ENCODE measurements around the gene IL2RA.
"Not testable (repeated sequence)": the region's sequence is repeated elsewhere in the genome, so short reads cannot be mapped to it uniquely, and the experiment has no call there.

Gene IL2RA

GRCh38 chr10:6062101-6062771 lies at the start of gene IL2RA:
IL2RA (minus strand) TSS chr10:6062367; CDS start chr10:6062151, 216 bp downstream.
- DNase-seq (ENCODE audit: low spot score) = no peak

GRCh38 chr10:6110136-6110535 lies 48.0 kb upstream of the IL2RA start:
- no peak for DNase-seq (ENCODE audit: low spot score)

DNA sequence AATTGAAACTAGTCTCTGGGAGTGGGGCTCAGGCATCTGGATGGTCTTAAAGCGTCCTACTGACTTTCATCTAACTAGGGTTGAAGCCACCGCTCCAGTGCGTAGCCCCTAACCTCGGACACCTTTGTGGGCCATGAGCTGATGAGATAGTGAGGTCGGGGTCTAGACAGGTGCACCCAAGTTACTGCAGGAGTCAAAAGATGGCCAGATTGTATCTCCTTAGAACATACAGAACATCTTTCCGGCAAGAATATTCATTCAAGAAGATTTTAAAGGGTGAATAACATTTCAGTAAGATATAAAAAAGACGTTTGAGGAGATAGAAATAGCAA lies 47.2 kb upstream of the IL2RA start:
- no peak for DNase-seq (ENCODE audit: low spot score)

DNA sequence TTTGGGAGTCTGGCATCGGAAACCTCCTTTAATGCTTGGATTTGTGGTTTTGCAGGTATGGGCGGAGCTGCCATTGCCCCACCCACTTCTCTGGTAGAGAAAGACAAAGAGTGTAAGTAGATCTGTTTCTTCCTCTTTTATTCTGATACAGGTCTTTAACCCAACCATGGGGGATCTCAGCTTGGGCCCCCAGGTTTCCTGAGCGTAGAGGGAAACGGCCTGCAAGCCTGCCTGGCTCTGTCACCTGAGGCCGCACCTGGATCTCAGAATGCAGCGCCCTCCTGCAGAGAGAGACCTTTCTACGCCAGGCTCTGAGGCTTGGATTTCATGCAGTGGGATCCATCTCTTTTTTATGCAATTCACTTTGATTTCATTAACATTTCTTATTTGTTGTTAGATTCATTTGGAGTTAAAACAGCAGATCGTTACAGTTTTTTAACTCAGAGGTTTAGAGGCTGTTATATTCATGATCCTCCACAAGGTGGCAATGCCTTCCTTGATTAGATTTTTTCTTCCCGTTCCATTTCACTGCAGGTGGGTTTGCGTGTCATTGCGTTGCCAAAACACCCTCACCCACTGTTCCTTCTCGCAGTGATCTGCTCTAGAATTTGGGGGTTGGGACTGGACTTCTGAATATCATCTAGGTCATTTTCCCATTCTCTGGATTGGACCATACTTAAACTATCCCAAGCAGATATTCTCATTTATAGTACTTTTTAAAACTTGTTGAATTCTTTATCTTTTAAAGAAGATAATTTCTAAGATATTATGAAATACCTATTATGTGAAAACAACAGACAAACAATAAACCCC lies 46.7 kb upstream of the IL2RA start:
- peak; percentile 60 for DNase-seq (ENCODE audit: low spot score)

DNA sequence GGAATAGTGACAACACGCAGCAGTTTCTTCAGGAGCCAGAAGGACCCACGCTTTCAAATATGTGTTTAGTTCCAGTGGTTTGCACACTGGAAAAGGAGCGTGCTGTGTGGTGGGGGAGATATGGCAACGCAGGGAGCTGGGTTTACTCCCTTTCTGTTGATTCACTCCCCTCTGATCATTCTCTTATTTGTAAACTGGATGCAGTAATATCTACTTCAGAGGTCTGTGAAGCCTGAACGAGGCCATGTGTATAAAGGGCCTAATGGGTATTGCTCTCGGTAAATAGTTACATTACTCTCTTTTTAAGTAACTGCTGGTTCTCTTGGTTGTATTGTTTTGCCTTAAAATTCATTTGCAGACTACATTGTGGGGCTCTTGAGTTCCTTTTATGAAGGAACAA lies 45.9 kb upstream of the IL2RA start:
- no peak for DNase-seq (ENCODE audit: low spot score)

DNA sequence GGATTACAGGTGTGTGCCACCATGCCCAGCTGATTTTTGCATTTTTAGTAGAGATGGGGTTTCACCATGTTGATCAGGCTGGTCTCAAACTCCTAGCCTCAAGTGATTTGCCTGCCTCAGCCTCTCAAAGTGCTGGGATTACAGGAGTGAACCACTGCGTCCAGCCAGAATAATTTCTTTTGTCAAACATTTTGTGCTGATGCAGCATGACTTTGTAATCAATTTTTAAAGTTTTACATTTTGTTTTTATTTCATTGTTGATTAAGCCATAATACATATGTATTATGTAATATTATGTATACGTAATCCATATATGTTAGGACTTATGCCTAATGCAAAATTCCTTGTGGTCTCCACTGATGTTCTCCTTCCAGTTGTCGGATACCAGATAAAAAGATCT lies 45.4 kb upstream of the IL2RA start:
- not testable (repeated sequence) for DNase-seq (ENCODE audit: low spot score)

DNA sequence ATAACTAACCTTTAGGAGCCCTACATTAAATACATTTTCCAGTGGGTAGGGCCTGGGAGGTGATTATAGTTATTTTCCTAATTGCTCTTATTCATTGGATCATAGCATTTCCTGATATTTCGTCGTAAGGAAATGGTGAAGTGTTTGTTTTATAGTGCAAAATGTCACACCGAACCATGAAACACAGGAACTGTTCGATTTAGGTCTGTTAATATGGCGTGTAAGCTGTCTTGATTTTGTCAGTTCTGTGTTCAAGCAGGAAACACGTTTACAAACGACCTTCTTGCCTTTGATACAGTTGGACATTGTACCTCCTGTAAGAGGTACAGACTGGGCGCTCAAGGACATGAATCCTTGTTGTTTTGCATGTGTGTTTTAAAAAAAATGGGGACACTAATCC lies 41.4 kb upstream of the IL2RA start:
- DNase-seq (ENCODE audit: low spot score) = no peak

- DNase-seq (ENCODE audit: low spot score) = no peak
These were observed 40.0 kb upstream of the IL2RA start for GRCh38 chr10:6102128-6102527.

GRCh38 chr10:6101181-6101580 lies 39.0 kb upstream of the IL2RA start:
- DNase-seq (ENCODE audit: low spot score) = no peak

DNA sequence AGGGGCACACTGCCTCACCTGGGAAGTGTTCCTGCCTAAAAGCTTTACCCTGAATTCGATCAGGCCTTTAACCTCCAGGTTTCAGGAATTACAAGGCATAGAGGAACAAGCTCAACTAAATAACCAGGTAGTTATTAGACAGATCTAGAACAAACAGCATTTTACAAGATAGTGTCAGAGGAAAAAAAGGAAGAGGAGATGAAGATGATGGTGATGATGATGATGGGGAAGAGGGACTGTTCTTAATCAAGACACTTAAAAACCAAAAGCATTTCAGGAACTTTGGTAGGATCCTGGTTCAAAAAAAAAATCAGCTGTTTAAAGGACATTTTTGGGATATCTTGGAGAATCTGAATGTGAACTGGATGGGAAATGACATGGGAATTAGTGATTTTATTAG lies 38.2 kb upstream of the IL2RA start:
- no peak for DNase-seq (ENCODE audit: low spot score)

- DNase-seq (ENCODE audit: low spot score) = no peak
These were observed 36.0 kb upstream of the IL2RA start for GRCh38 chr10:6098156-6098555.

- no peak for DNase-seq (ENCODE audit: low spot score)
These were observed 34.9 kb upstream of the IL2RA start for GRCh38 chr10:6097063-6097462.

GRCh38 chr10:6095810-6096570 lies 33.8 kb upstream of the IL2RA start:
- no peak for DNase-seq (ENCODE audit: low spot score)

GRCh38 chr10:6092731-6093130 lies 30.6 kb upstream of the IL2RA start:
- DNase-seq (ENCODE audit: low spot score) = no peak

- no peak for DNase-seq (ENCODE audit: low spot score)
These were observed 29.5 kb upstream of the IL2RA start for GRCh38 chr10:6091630-6092029.

GRCh38 chr10:6089334-6090219 lies 27.4 kb upstream of the IL2RA start:
- peak; percentile 13 for DNase-seq (ENCODE audit: low spot score)

GRCh38 chr10:6088721-6089333 lies 26.7 kb upstream of the IL2RA start, which contains the start of gene RBM17:
RBM17 (plus strand) TSS chr10:6089034; CDS start chr10:6097066, 8,032 bp downstream.
- DNase-seq (ENCODE audit: low spot score) = peak; percentile 98

GRCh38 chr10:6086375-6087233 lies 24.4 kb upstream of the IL2RA start:
- DNase-seq (ENCODE audit: low spot score) = peak; percentile 90

DNA sequence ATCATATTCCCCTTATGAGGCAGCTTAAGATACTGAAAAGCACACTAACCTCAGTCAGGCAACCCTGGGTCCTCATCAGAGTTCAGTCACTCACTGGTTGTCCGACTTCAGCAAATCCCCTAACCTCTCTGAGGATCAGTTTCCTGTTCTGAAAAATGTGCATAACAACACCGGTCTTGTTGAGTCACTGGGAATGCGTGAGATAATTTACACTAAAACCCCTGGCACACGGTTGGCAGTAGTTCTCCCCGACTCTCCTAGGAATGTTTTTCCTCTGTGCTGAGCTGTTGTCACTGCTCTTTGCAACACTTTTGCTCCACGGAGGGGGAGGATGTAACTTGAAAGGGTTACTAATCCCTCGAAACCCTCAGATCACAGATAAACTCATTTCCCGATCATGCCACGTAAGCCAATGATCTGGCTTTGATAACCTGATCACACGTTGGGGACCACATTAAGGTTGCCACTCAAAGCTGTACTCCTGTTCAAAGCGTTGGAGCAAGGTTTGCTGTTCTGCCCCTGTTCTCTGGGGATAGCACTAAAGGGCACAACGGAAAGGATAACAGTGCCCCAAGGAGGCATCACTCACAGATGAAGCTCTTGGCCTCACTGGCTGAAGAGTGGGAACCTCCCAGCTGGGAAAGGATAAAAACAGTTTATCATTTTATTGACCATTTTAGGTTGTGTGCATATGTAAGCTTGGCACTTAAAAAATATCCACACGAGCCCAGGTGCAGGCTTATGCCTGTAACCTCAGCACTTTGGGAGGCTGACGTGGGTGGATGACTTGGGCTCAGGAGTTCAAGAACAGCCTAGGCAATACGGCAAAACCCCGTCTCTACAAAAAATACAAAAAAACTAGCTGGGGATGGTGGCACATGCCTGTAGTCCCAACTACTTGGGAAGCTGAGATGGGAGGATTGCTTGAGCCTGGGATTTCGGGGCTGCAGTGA lies 21.6 kb upstream of the IL2RA start:
- DNase-seq (ENCODE audit: low spot score) = no peak
